Measurements from ENCODE around the gene PDE4A. TPM values are rescaled to one million over a fixed set of nuclear protein-coding genes. Genes with fewer than 3 reads are reported as not detected.

Gene PDE4A
- polyA plus RNA-seq, 2 of the 4 experiments (the other 2 are of a cell fraction): 1.2 to 3.7 TPM

DNA sequence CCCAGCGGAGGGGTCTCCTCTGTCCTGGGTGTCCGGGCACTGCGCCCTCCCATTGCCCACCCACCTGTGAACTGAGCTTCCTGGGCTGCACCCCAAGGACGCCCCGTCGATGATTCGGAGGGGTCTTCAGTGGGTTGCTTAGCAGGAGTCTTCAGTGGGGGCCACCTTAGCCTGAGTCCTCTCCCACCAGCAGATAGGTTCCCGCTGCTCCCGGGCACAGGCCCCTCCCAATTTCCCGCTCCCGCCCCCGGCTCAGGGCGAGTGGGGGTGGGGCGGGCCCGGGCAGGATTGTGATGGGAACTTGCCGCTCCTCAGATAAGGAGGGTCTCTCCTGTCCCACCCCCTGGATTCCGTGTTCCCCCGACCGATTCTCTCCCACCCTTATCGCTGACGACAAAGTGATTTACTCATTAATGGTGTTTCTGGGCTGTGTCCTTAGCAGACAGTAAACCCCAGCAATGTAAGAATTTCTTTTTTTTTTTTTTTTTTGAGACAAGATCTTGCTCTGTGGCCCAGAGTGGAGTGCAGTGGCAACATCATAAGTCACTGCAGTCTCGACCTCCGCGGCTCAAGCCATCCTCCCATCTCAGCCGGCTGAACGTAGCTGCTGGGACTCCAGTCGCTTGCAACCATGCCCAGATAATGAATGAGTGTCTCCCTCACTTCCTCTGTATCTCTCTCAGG is 97.6 kb downstream of the PDE4A start:
- peak overlapping the region; percentile 72 to 93 for H3K27ac ChIP-seq
- ChIA-PET CTCF (interaction anchor here (1.5 to 2.7 kb wide), 4 partner anchors 12 to 41 kb away, joined by 3 to 9 read pairs (median 8); no protein-coding TSS in a partner anchor), POLR2A (interaction anchor here (0.6 to 0.7 kb wide), 3 partner anchors 12 to 14 kb away, joined by 3 to 13 read pairs (median 3); no protein-coding TSS in a partner anchor)
- H3K4me2 ChIP-seq: peak overlapping the region; percentile 99
- FAIRE-seq: no peak
- ATAC-seq: peak; percentile 75 to 82
- TF ChIP-seq POLR2A (IDR thresholded peaks at IDR 0.05; ENCODE audit: low read length): no peak
- no peak for TF ChIP-seq POLR2AphosphoS2 (conservative IDR thresholded peaks at IDR 0.05; ENCODE audit: low read length)
- TF ChIP-seq GATA3 (IDR thresholded peaks at IDR 0.05; ENCODE audit: borderline replicate concordance): no peak
- TF ChIP-seq EHMT2 (IDR thresholded peaks at IDR 0.05; ENCODE audit: low read depth): no peak
- peaks cover 11% of the 10 kb centered on the region; the same call in 1 of the 3 replicates for H3K4me1 ChIP-seq
- peak overlapping the region; percentile 92 for H3K4me3 ChIP-seq
- 3% methylated on average over 20 of the region's 27 CpGs for WGBS (ENCODE audit: missing lambda C conversion rate)
- H3K9me3 ChIP-seq: no peaks in the 10 kb centered on the region
- peak; percentile 45 to 62 for DNase-seq (ENCODE audit: low read depth in 1 of 2, low spot score in 1 of 2)

DNA sequence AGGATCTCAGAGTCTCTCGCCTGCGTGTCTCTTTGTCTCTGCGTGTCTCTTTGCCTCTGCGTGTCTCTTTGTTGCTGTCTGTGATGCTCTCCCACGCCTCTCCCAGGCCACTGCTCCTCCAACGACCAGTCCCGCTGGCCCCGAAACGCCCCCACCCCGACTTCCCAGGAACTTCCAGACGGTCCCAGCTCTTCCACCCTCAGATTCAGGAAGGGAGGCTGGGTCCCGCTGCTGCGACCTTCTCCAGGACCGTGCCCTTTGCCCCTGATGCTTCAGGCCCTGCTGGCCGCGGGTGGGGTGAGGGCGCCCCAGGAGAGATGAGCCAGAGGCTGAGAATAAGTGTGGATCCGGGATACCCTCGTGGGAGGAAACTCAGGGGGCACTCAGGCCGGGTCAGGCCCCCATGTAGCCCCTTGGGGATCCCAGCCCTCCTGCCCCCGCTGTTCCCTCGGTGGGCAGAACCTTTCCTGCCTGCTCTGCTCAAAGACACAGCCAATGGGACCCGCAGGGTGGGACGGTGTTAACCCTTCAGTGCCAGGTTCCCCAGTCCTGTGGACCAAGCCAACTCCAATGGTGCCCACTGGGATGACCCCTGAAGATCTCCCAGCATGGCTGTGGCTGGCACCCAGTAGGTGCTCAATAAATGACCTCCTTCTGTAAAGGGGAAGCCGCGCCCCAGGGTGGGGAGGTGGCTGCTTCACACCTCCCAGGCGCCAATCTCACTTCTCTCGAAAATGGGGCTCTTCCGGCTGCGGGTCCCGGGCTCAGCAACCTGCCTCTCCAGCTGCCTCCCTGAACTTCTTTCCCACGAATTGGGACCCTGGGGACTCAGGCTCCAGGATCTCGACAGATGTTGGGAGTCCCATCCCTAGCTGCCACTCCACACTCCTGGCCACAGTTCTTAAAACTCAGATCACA is 98.4 kb downstream of the PDE4A start:
- DNase-seq (ENCODE audit: low read depth in 1 of 2, low spot score in 1 of 2) (no peak), FAIRE-seq (no peak), ATAC-seq (peak in 1 of 2 experiments; percentile 20; a peak in 3 of 6 replicates)
- POLR2A ChIA-PET: interaction anchor here (0.7 kb wide), 1 partner anchor 13 kb away, joined by 13 read pairs; no protein-coding TSS in a partner anchor
- TF ChIP-seq HOXA7 (CRISPR knock-in tag; IDR thresholded peaks at IDR 0.05) (no peak), HOXB5 (CRISPR knock-in tag; IDR thresholded peaks at IDR 0.05) (no peak), CBX2 (IDR thresholded peaks at IDR 0.05; ENCODE audit: borderline replicate concordance, low read depth) (no peak), CEBPB (IDR thresholded peaks at IDR 0.05) (no peak), JUNB (IDR thresholded peaks at IDR 0.05) (no peak), ESRRA (IDR thresholded peaks at IDR 0.05; ENCODE audit: borderline replicate concordance, low read length) (no peak), GATA3 (IDR thresholded peaks at IDR 0.05; ENCODE audit: borderline replicate concordance) (no peak), EP300 (IDR thresholded peaks at IDR 0.05) (no peak), ZFP36 (IDR thresholded peaks at IDR 0.05; ENCODE audit: borderline replicate concordance, partially characterized antibody) (no peak), TFCP2L1 (CRISPR knock-in tag; IDR thresholded peaks at IDR 0.05) (no peak), EHMT2 (IDR thresholded peaks at IDR 0.05; ENCODE audit: low read depth) (no peak), KDM1A (IDR thresholded peaks at IDR 0.05; ENCODE audit: low read depth) (no peak), ZSCAN20 (CRISPR knock-in tag; IDR thresholded peaks at IDR 0.05) (no peak)
- TF ChIP-seq, protein P1, sequence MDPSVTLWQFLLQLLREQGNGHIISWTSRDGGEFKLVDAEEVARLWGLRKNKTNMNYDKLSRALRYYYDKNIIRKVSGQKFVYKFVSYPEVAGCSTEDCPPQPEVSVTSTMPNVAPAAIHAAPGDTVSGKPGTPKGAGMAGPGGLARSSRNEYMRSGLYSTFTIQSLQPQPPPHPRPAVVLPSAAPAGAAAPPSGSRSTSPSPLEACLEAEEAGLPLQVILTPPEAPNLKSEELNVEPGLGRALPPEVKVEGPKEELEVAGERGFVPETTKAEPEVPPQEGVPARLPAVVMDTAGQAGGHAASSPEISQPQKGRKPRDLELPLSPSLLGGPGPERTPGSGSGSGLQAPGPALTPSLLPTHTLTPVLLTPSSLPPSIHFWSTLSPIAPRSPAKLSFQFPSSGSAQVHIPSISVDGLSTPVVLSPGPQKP (IDR thresholded peaks at IDR 0.05; ENCODE audit: low read depth, low read length): no peak
- TF ChIP-seq, protein P2, sequence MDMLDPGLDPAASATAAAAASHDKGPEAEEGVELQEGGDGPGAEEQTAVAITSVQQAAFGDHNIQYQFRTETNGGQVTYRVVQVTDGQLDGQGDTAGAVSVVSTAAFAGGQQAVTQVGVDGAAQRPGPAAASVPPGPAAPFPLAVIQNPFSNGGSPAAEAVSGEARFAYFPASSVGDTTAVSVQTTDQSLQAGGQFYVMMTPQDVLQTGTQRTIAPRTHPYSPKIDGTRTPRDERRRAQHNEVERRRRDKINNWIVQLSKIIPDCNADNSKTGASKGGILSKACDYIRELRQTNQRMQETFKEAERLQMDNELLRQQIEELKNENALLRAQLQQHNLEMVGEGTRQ (IDR thresholded peaks at IDR 0.05): no peak
- TF ChIP-seq, protein P3, sequence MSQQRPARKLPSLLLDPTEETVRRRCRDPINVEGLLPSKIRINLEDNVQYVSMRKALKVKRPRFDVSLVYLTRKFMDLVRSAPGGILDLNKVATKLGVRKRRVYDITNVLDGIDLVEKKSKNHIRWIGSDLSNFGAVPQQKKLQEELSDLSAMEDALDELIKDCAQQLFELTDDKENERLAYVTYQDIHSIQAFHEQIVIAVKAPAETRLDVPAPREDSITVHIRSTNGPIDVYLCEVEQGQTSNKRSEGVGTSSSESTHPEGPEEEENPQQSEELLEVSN (IDR thresholded peaks at IDR 0.05; ENCODE audit: borderline replicate concordance, low read depth): no peak
- TF ChIP-seq, protein P4, sequence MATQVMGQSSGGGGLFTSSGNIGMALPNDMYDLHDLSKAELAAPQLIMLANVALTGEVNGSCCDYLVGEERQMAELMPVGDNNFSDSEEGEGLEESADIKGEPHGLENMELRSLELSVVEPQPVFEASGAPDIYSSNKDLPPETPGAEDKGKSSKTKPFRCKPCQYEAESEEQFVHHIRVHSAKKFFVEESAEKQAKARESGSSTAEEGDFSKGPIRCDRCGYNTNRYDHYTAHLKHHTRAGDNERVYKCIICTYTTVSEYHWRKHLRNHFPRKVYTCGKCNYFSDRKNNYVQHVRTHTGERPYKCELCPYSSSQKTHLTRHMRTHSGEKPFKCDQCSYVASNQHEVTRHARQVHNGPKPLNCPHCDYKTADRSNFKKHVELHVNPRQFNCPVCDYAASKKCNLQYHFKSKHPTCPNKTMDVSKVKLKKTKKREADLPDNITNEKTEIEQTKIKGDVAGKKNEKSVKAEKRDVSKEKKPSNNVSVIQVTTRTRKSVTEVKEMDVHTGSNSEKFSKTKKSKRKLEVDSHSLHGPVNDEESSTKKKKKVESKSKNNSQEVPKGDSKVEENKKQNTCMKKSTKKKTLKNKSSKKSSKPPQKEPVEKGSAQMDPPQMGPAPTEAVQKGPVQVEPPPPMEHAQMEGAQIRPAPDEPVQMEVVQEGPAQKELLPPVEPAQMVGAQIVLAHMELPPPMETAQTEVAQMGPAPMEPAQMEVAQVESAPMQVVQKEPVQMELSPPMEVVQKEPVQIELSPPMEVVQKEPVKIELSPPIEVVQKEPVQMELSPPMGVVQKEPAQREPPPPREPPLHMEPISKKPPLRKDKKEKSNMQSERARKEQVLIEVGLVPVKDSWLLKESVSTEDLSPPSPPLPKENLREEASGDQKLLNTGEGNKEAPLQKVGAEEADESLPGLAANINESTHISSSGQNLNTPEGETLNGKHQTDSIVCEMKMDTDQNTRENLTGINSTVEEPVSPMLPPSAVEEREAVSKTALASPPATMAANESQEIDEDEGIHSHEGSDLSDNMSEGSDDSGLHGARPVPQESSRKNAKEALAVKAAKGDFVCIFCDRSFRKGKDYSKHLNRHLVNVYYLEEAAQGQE (IDR thresholded peaks at IDR 0.05): no peak
- H3K9me3 ChIP-seq: no peaks in the 10 kb centered on the region
- H3K4me2 ChIP-seq: peak overlapping the region; percentile 99
- CTCF ChIA-PET: interaction anchor here (0.8 to 1.6 kb wide), 5 partner anchors 8 to 97 kb away, joined by 3 to 7 read pairs (median 3); no protein-coding TSS in a partner anchor
- WGBS (ENCODE audit: missing lambda C conversion rate): 53% methylated on average over 24 of the region's 33 CpGs
- no peak overlapping the region; the same call in 2 of the 3 replicates for H3K4me3 ChIP-seq
- peak overlapping the region in 1 of 2 experiments; percentile 93; a peak in 3 of 6 replicates for H3K27ac ChIP-seq
- H3K4me1 ChIP-seq: peaks cover 11% of the 10 kb centered on the region; the same call in 1 of the 3 replicates

Measured in A549 (cell line).